HepG2 (cell line): Measurements from ENCODE around the gene C1QC. TPM values are rescaled to one million over a fixed set of nuclear protein-coding genes. Genes with fewer than 3 reads are reported as not detected.
A peak's percentile ranks its signal among the peaks of the same experiment; 100 is the strongest.

Source experiments
- CBX1 ChIP-seq: IDR thresholded peaks from one replicate; pipeline ENCODE4 v1.6.1; 2016; ENCODE audit warnings: antibody characterized with exemption, low read depth
- ELF1 ChIP-seq: sonication (generic); formaldehyde crosslinking; IDR thresholded peaks from 2 replicates; pipeline ENCODE4 v1.4.0; 2020; ENCODE audit warnings: missing genetic modification reagents
- HNRNPK ChIP-seq: fragments of 200-400 bp; formaldehyde crosslinking; IDR thresholded peaks from 2 replicates; pipeline ENCODE4 v1.6.1; 2018; ENCODE audit warnings: low read length, low read depth, moderate library complexity, mild to moderate bottlenecking; ENCODE audit not compliant: poor library complexity, severe bottlenecking
- MBNL3 ChIP-seq: fragments of 250-450 bp; sonication (Bioruptor Pico); conservative IDR thresholded peaks from 2 replicates; pipeline ENCODE4 v1.8.0; 2022; ENCODE audit warnings: mild to moderate bottlenecking, inconsistent platforms
- REXO4 ChIP-seq: sonication (generic); formaldehyde crosslinking; IDR thresholded peaks from 2 replicates; pipeline ENCODE4 v1.8.0; 2022; ENCODE audit warnings: missing genetic modification reagents, mild to moderate bottlenecking, borderline replicate concordance
- SAP130 ChIP-seq: IDR thresholded peaks from 2 replicates; pipeline ENCODE4 v1.6.1; 2016; ENCODE audit warnings: low read depth
- TGIF2 ChIP-seq: IDR thresholded peaks from 2 replicates; pipeline ENCODE4 v1.6.1; 2016; ENCODE audit warnings: control low read depth, missing compliant biosample characterization
- ZFP36L1 ChIP-seq: sonication (generic); formaldehyde crosslinking; IDR thresholded peaks from 2 replicates; pipeline ENCODE4 v1.8.0; 2022; ENCODE audit warnings: mild to moderate bottlenecking, missing genetic modification reagents, moderate library complexity
- ZNF337 ChIP-seq: sonication (generic); formaldehyde crosslinking; IDR thresholded peaks from 2 replicates; pipeline ENCODE4 v1.5.1; 2020; ENCODE audit warnings: missing genetic modification reagents, low read depth, mild to moderate bottlenecking, borderline replicate concordance
- ZNF350 ChIP-seq: sonication (generic); formaldehyde crosslinking; IDR thresholded peaks from 2 replicates; pipeline ENCODE4 v1.4.0; 2020; ENCODE audit warnings: mild to moderate bottlenecking, low read depth, missing genetic modification reagents, borderline replicate concordance
- ZNF510 ChIP-seq: sonication (generic); formaldehyde crosslinking; IDR thresholded peaks from 2 replicates; pipeline ENCODE4 v1.4.0; 2020; ENCODE audit warnings: low read depth, mild to moderate bottlenecking, missing genetic modification reagents
- polyA plus RNA-seq, 8 experiments: library from polyadenylated mRNA; depleted of rRNA in 3 of 8; stranded (reverse) in 7 of 8; unstranded in 1 of 8; fragments of >200 nt; fragmentation: Illumina TruSeq in 4 of 8; extraction: Trizol in 4 of 8; gene quantifications; 2 replicates each; pipeline versions ENCODE4 v1.2.1 to v1.2.3, GENCODE V29; 2011 to 2016; ENCODE audit warnings: low read depth in 4 of 8, missing spikeins in 1 of 8, mixed read lengths in 1 of 8; ENCODE audit not compliant: insufficient read depth in 1 of 8
- total RNA-seq, 5 experiments: library from RNA; depleted of rRNA; stranded (reverse); fragments of >200 nt; fragmentation: Illumina TruSeq; extraction: Trizol; gene quantifications; 2 replicates each; pipeline ENCODE4 v1.2.3, GENCODE V29; 2016; ENCODE audit warnings: low read depth in 1 of 5
- TF ChIP-seq, protein P1 (sequence below): IDR thresholded peaks from 2 replicates; pipeline ENCODE4 v1.6.1; 2018; ENCODE audit warnings: missing genetic modification reagents, mild to moderate bottlenecking, missing compliant biosample characterization
- TF ChIP-seq, protein P2 (sequence below): sonication (generic); formaldehyde crosslinking; IDR thresholded peaks from one replicate; pipeline ENCODE4 v1.5.1; 2020; ENCODE audit warnings: mild to moderate bottlenecking, missing genetic modification reagents; ENCODE audit errors: not compliant biosample characterization
- TF ChIP-seq, protein P3 (sequence below): sonication (generic); formaldehyde crosslinking; IDR thresholded peaks from 2 replicates; pipeline ENCODE4 v1.4.0; 2020; ENCODE audit warnings: mild to moderate bottlenecking, low read depth, missing genetic modification reagents
- TF ChIP-seq, protein P4 (sequence below): sonication (generic); formaldehyde crosslinking; IDR thresholded peaks from 2 replicates; pipeline ENCODE4 v1.5.1; 2020; ENCODE audit warnings: missing genetic modification reagents, mild to moderate bottlenecking, borderline replicate concordance

C1QC gene
- total and polyA plus RNA-seq, 2 of the 13 experiments (the other 11 are each of a cell fraction or from before 2014, with no cell fraction given): not detected

DNA sequence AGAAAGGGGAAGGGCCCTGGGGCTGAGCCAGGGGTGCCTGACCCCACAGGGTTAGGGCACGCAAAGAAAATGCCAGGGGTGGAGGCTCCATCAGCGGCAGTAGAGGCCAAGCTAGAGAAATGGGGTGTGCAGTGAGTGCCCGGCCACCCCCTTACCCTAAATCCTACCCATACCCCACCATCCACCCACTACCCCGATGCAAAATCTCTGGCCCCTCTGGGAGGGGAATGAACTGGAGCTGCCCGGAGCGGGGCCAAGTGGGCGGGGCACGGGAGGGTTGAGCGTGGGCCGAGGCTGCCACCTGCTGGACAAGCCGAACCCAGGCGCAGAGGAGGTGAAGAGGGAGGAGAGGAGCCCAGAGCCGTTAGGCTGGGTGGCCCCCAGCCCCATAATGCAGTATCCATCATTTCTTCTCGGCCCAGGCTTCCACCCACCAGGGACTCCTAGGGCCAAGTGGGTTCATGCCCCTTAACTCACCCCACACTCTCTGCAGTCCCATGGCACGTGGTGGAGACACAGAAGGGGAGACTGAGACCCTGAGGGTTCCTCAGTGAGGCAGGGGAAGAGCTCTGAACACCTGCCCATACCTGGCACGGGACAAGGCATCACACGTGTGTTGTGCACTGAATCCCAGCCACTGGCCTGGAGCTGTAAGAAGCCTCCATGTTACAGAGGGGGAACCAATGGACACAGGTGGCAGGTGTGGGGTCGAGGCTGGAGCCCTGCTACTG is 1.4 kb upstream of the C1QC start (continued):
- TF ChIP-seq MBNL3 (CRISPR knock-in tag) (no peak), ZNF510 (CRISPR knock-in tag) (no peak), CBX1 (no peak), ZFP36L1 (CRISPR knock-in tag) (no peak), SAP130 (CRISPR knock-in tag) (no peak), TGIF2 (CRISPR knock-in tag) (no peak), HNRNPK (peak; percentile 65), ELF1 (CRISPR knock-in tag) (no peak), ZNF337 (CRISPR knock-in tag) (no peak), REXO4 (CRISPR knock-in tag) (no peak), ZNF350 (peak; percentile 27; the same call in 1 of the 2 replicates)
- TF ChIP-seq, protein P1, sequence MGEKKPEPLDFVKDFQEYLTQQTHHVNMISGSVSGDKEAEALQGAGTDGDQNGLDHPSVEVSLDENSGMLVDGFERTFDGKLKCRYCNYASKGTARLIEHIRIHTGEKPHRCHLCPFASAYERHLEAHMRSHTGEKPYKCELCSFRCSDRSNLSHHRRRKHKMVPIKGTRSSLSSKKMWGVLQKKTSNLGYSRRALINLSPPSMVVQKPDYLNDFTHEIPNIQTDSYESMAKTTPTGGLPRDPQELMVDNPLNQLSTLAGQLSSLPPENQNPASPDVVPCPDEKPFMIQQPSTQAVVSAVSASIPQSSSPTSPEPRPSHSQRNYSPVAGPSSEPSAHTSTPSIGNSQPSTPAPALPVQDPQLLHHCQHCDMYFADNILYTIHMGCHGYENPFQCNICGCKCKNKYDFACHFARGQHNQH (CRISPR knock-in tag): 0 out of 2 replicates have a peak, but pooled peaks have one; percentile 32
- TF ChIP-seq, protein P2, sequence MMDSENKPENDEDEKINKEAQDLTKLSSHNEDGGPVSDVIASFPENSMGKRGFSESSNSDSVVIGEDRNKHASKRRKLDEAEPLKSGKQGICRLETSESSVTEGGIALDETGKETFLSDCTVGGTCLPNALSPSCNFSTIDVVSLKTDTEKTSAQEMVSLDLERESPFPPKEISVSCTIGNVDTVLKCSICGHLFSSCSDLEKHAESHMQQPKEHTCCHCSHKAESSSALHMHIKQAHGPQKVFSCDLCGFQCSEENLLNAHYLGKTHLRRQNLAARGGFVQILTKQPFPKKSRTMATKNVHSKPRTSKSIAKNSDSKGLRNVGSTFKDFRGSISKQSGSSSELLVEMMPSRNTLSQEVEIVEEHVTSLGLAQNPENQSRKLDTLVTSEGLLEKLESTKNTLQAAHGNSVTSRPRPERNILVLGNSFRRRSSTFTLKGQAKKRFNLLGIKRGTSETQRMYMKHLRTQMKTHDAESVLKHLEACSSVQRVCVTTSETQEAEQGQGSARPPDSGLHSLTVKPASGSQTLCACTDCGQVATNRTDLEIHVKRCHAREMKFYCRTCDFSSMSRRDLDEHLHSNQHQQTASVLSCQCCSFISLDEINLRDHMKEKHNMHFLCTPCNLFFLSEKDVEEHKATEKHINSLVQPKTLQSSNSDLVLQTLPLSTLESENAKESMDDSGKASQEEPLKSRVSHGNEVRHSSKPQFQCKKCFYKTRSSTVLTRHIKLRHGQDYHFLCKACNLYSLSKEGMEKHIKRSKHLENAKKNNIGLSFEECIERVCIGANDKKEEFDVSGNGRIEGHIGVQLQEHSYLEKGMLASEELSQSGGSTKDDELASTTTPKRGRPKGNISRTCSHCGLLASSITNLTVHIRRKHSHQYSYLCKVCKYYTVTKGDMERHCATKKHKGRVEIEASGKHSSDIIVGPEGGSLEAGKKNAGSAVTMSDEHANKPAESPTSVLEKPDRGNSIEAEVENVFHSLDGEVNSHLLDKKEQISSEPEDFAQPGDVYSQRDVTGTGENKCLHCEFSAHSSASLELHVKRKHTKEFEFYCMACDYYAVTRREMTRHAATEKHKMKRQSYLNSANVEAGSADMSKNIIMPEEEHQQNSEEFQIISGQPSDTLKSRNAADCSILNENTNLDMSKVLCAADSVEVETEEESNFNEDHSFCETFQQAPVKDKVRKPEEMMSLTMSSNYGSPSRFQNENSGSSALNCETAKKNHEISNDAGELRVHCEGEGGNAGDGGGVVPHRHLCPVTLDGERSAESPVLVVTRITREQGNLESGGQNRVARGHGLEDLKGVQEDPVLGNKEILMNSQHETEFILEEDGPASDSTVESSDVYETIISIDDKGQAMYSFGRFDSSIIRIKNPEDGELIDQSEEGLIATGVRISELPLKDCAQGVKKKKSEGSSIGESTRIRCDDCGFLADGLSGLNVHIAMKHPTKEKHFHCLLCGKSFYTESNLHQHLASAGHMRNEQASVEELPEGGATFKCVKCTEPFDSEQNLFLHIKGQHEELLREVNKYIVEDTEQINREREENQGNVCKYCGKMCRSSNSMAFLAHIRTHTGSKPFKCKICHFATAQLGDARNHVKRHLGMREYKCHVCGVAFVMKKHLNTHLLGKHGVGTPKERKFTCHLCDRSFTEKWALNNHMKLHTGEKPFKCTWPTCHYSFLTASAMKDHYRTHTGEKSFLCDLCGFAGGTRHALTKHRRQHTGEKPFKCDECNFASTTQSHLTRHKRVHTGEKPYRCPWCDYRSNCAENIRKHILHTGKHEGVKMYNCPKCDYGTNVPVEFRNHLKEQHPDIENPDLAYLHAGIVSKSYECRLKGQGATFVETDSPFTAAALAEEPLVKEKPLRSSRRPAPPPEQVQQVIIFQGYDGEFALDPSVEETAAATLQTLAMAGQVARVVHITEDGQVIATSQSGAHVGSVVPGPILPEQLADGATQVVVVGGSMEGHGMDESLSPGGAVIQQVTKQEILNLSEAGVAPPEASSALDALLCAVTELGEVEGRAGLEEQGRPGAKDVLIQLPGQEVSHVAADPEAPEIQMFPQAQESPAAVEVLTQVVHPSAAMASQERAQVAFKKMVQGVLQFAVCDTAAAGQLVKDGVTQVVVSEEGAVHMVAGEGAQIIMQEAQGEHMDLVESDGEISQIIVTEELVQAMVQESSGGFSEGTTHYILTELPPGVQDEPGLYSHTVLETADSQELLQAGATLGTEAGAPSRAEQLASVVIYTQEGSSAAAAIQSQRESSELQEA: no peak
- TF ChIP-seq, protein P3, sequence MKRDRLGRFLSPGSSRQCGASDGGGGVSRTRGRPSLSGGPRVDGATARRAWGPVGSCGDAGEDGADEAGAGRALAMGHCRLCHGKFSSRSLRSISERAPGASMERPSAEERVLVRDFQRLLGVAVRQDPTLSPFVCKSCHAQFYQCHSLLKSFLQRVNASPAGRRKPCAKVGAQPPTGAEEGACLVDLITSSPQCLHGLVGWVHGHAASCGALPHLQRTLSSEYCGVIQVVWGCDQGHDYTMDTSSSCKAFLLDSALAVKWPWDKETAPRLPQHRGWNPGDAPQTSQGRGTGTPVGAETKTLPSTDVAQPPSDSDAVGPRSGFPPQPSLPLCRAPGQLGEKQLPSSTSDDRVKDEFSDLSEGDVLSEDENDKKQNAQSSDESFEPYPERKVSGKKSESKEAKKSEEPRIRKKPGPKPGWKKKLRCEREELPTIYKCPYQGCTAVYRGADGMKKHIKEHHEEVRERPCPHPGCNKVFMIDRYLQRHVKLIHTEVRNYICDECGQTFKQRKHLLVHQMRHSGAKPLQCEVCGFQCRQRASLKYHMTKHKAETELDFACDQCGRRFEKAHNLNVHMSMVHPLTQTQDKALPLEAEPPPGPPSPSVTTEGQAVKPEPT (CRISPR knock-in tag): no peak
- TF ChIP-seq, protein P4, sequence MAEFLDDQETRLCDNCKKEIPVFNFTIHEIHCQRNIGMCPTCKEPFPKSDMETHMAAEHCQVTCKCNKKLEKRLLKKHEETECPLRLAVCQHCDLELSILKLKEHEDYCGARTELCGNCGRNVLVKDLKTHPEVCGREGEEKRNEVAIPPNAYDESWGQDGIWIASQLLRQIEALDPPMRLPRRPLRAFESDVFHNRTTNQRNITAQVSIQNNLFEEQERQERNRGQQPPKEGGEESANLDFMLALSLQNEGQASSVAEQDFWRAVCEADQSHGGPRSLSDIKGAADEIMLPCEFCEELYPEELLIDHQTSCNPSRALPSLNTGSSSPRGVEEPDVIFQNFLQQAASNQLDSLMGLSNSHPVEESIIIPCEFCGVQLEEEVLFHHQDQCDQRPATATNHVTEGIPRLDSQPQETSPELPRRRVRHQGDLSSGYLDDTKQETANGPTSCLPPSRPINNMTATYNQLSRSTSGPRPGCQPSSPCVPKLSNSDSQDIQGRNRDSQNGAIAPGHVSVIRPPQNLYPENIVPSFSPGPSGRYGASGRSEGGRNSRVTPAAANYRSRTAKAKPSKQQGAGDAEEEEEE (CRISPR knock-in tag): no peak
